H1 (cell line): Measurements from ENCODE around the gene MPPED1. TPM values are rescaled to one million over a fixed set of nuclear protein-coding genes. Genes with fewer than 3 reads are reported as not detected.

Experiments used
- CTCF ChIA-PET: fragments of 300-600 bp; sonication (Branson Sonifier 250); formaldehyde crosslinking; loops from one replicate; lab custom pipeline; 2021; ENCODE audit not compliant: partially characterized antibody; lab: Charles Lee
- POLR2A ChIA-PET: fragments of 300-600 bp; sonication (Branson Sonifier 250); formaldehyde crosslinking; loops from one replicate; lab custom pipeline; 2021; ENCODE audit warnings: inconsistent platforms; ENCODE audit not compliant: partially characterized antibody; lab: Charles Lee
- DNase-seq, 2 experiments: peaks; one replicate each; pipeline versions ENCODE4 v3.0.0 to v3.0.0-alpha.2; 2010 to 2022; ENCODE audit warnings: low spot score in 2 of 2, low read depth in 1 of 2, mixed read lengths in 1 of 2
- FAIRE-seq: peaks from 2 replicates; lab custom pipeline; 2011; peaks lifted over from hg19 to GRCh38; lab: Jason Lieb, UNC
- H2AFZ ChIP-seq: 2 replicates; pipeline ENCODE4 v1.8.1; 2012; ENCODE audit warnings: low read length, inconsistent platforms
- H2AK5ac ChIP-seq: 2 replicates; pipeline ENCODE4 v1.6.1; 2013; ENCODE audit warnings: low read depth, low read length
- H2BK120ac ChIP-seq: replicated peaks from 2 replicates; pipeline ENCODE3; 2013; ENCODE audit warnings: low read depth, low read length, inconsistent platforms
- H2BK12ac ChIP-seq: 2 replicates; pipeline ENCODE4 v1.6.1; 2013; ENCODE audit warnings: low read depth, low read length
- H2BK15ac ChIP-seq: 2 replicates; pipeline ENCODE4 v1.6.1; 2013; ENCODE audit warnings: low read length
- H2BK20ac ChIP-seq: 2 replicates; pipeline ENCODE4 v1.6.1; 2013; ENCODE audit warnings: low read length
- H2BK5ac ChIP-seq: 2 replicates; pipeline ENCODE4 v1.6.1; 2013; ENCODE audit warnings: low read depth, low read length
- H3K14ac ChIP-seq: 2 replicates; pipeline ENCODE4 v1.6.1; 2013; ENCODE audit warnings: inconsistent platforms; ENCODE audit not compliant: insufficient read length
- H3K18ac ChIP-seq: 2 replicates; pipeline ENCODE4 v1.6.1; 2013; ENCODE audit warnings: low read length; ENCODE audit errors: extremely low read depth
- H3K23ac ChIP-seq: 2 replicates; pipeline ENCODE4 v1.6.1; 2013; ENCODE audit warnings: inconsistent platforms; ENCODE audit not compliant: insufficient read length
- H3K23me2 ChIP-seq: 2 replicates; pipeline ENCODE4 v1.6.1; 2013; ENCODE audit warnings: low read depth, low read length
- H3K27ac ChIP-seq: 2 replicates; pipeline ENCODE4 v1.6.1; 2011; ENCODE audit warnings: low read depth, low read length, inconsistent platforms
- H3K27me3 ChIP-seq, 4 experiments: replicated peaks in 1 of 4; 1 replicate in 1 of 4; 2 replicates in 3 of 4; pipeline versions ENCODE4 v1.6.1 to v1.8.1; 2011 to 2013; ENCODE audit warnings: low read length in 3 of 4, mild to moderate bottlenecking in 3 of 4, inconsistent platforms in 2 of 4, mixed read lengths in 2 of 4, moderate library complexity in 1 of 4; ENCODE audit not compliant: control insufficient read depth in 3 of 4, insufficient read depth in 3 of 4; ENCODE audit errors: extremely low read depth in 1 of 4
- H3K36me3 ChIP-seq, 4 experiments: 2 replicates each; pipeline versions ENCODE4 v1.6.1 to v1.8.1; 2011 to 2013; ENCODE audit warnings: mild to moderate bottlenecking in 4 of 4, low read length in 3 of 4, moderate library complexity in 2 of 4, control low read depth in 1 of 4, inconsistent platforms in 1 of 4; ENCODE audit not compliant: insufficient read depth in 4 of 4, control insufficient read depth in 2 of 4
- H3K4ac ChIP-seq: replicated peaks from 2 replicates; pipeline ENCODE3; 2013; ENCODE audit warnings: low read length, low read depth, mixed read lengths, inconsistent platforms; ENCODE audit not compliant: insufficient read length
- H3K4me1 ChIP-seq, 4 experiments: replicated peaks in 1 of 4; 1 replicate in 1 of 4; 2 replicates in 3 of 4; pipeline versions ENCODE4 v1.6.1 to v1.8.1; 2011 to 2013; ENCODE audit warnings: low read length in 3 of 4, inconsistent platforms in 2 of 4, mixed read lengths in 1 of 4; ENCODE audit not compliant: insufficient read depth in 4 of 4, control insufficient read depth in 3 of 4
- H3K4me2 ChIP-seq, 2 experiments: 2 replicates each; pipeline versions ENCODE4 v1.6.1 to v1.8.1; 2011 to 2013; ENCODE audit warnings: low read depth in 2 of 2, low read length in 2 of 2, control low read depth in 1 of 2, inconsistent platforms in 1 of 2, mild to moderate bottlenecking in 1 of 2; ENCODE audit not compliant: insufficient read depth in 1 of 2
- H3K4me3 ChIP-seq, 4 experiments: fragments of 200-600, 300-600 bp in 1 of 4; sonication (generic), shearing (Covaris generic), sonication (Bioruptor Twin) in 1 of 4; 2 replicates each; pipeline versions ENCODE4 v1.5.1 to v1.8.1; 2011 to 2016; ENCODE audit warnings: low read length in 4 of 4, low read depth in 3 of 4, control low read depth in 2 of 4, inconsistent platforms in 2 of 4, mild to moderate bottlenecking in 2 of 4, mixed read lengths in 1 of 4, moderate library complexity in 1 of 4; ENCODE audit not compliant: insufficient read depth in 2 of 4; ENCODE audit errors: extremely low read depth in 1 of 4
- H3K56ac ChIP-seq: replicated peaks from 2 replicates; pipeline ENCODE3; 2013; ENCODE audit warnings: low read depth, mild to moderate bottlenecking, mixed read lengths, low read length, inconsistent platforms; ENCODE audit not compliant: insufficient read length
- H3K79me1 ChIP-seq: 2 replicates; pipeline ENCODE4 v1.6.1; 2013; ENCODE audit warnings: low read depth, low read length, control low read depth
- H3K79me2 ChIP-seq, 2 experiments: 2 replicates each; pipeline versions ENCODE4 v1.6.1 to v1.8.1; 2012 to 2013; ENCODE audit warnings: low read length in 2 of 2, mild to moderate bottlenecking in 2 of 2, inconsistent platforms in 1 of 2; ENCODE audit not compliant: insufficient read depth in 2 of 2, control insufficient read depth in 1 of 2
- H3K9ac ChIP-seq, 4 experiments: replicated peaks in 1 of 4; 1 replicate in 1 of 4; 2 replicates in 3 of 4; pipeline versions ENCODE4 v1.6.1 to v1.8.1; 2011 to 2013; ENCODE audit warnings: low read depth in 3 of 4, low read length in 3 of 4, control low read depth in 2 of 4, mild to moderate bottlenecking in 2 of 4, moderate library complexity in 2 of 4, inconsistent platforms in 1 of 4; ENCODE audit errors: extremely low read depth in 1 of 4
- H3K9me3 ChIP-seq, 2 experiments: 2 replicates each; pipeline versions ENCODE4 v1.6.1 to v1.8.1; 2012 to 2013; ENCODE audit warnings: mild to moderate bottlenecking in 2 of 2, moderate library complexity in 2 of 2, control low read depth in 1 of 2, inconsistent platforms in 1 of 2, low read depth in 1 of 2, low read length in 1 of 2, mixed read lengths in 1 of 2; ENCODE audit not compliant: insufficient read depth in 2 of 2
- H4K20me1 ChIP-seq, 2 experiments: replicated peaks in 1 of 2; 2 replicates each; pipeline versions ENCODE3 to v1.8.1; 2011 to 2013; ENCODE audit warnings: inconsistent platforms in 2 of 2, low read length in 2 of 2, mild to moderate bottlenecking in 1 of 2; ENCODE audit not compliant: insufficient read depth in 2 of 2, control insufficient read depth in 1 of 2
- H4K5ac ChIP-seq: 2 replicates; pipeline ENCODE4 v1.6.1; 2013; ENCODE audit warnings: low read length, low read depth, mixed read lengths, inconsistent platforms; ENCODE audit not compliant: insufficient read length
- H4K8ac ChIP-seq: 2 replicates; pipeline ENCODE4 v1.8.0; 2013; ENCODE audit warnings: mild to moderate bottlenecking, moderate library complexity, low read length, inconsistent platforms; ENCODE audit not compliant: insufficient read depth; ENCODE audit errors: extremely low read depth
- H4K91ac ChIP-seq: replicated peaks from 2 replicates; pipeline ENCODE3; 2013; ENCODE audit warnings: low read length, mixed read lengths, inconsistent platforms; ENCODE audit not compliant: insufficient read length
- ASH2L ChIP-seq: fragments of 200-600, 300-600 bp; sonication (generic); IDR thresholded peaks from one replicate; pipeline ENCODE4 v1.7.1; 2017; ENCODE audit warnings: low read length
- CHD2 ChIP-seq: IDR thresholded peaks from 2 replicates; pipeline ENCODE4 v1.6.1; 2012; ENCODE audit warnings: low read length, improper control_type of control experiment
- FOSL1 ChIP-seq: IDR thresholded peaks from 2 replicates; pipeline ENCODE4 v1.6.1; 2011; ENCODE audit warnings: mild to moderate bottlenecking, low read depth, low read length, moderate library complexity; ENCODE audit not compliant: insufficient read depth
- KDM5A ChIP-seq: fragments of 200-600 bp; IDR thresholded peaks from 2 replicates; pipeline ENCODE4 v1.7.1; 2012; ENCODE audit warnings: mild to moderate bottlenecking, low read length, inconsistent platforms, mixed read lengths
- WGBS, 2 experiments: shearing (Covaris generic) in 1 of 2; methylation state at CpG; one replicate each; pipeline versions ENCODE4 v1.1.6 to v1.1.7; 2013 to 2015; ENCODE audit warnings: low lambda C conversion rate in 2 of 2, mixed read lengths in 2 of 2, inconsistent platforms in 1 of 2, low coverage in 1 of 2, missing lambda C conversion rate in 1 of 2; ENCODE audit not compliant: insufficient replicate concordance in 2 of 2, insufficient coverage in 1 of 2, insufficient read length in 1 of 2; ENCODE audit errors: extremely low coverage in 1 of 2, missing lambda C conversion rate in 1 of 2; 5-methylcytosine and 5-hydroxymethylcytosine counted together
- polyA plus RNA-seq, 7 experiments: library from polyadenylated mRNA; depleted of rRNA in 3 of 7; stranded (reverse) in 5 of 7; unstranded in 2 of 7; fragments of >200 nt in 5 of 7; fragments of 200-250 nt in 2 of 7; gene quantifications; 1 replicate in 5 of 7; 2 replicates in 1 of 7; 4 replicates in 1 of 7; pipeline versions ENCODE4 v1.2.1 to v1.2.3, GENCODE V29; 2011 to 2013; ENCODE audit warnings: missing spikeins in 2 of 7, mixed read lengths in 2 of 7
- total RNA-seq: library from RNA; stranded (reverse); fragmentation: NEBNext Ultra II Directional; extraction: Animal tissue kit (Norgen Biotek cat#: 25700); gene quantifications from 2 replicates; pipeline ENCODE4 v1.2.1, GENCODE V29; 2021
- TF ChIP-seq, protein P1 (sequence below), 3 experiments: IDR thresholded peaks; 1 replicate in 2 of 3; 2 replicates in 1 of 3; pipeline versions ENCODE4 v1.5.1 to v1.6.1; 2011; ENCODE audit warnings: low read length in 3 of 3, mild to moderate bottlenecking in 3 of 3, inconsistent platforms in 2 of 3, low read depth in 1 of 3, moderate library complexity in 1 of 3; ENCODE audit not compliant: insufficient read depth in 1 of 3; ENCODE audit errors: control extremely low read depth in 1 of 3

MPPED1 gene
- total and polyA plus RNA-seq, 2 of the 8 experiments (the other 6 are each of a cell fraction or from before 2014, with no cell fraction given): 0.29 to 0.37 TPM

DNA sequence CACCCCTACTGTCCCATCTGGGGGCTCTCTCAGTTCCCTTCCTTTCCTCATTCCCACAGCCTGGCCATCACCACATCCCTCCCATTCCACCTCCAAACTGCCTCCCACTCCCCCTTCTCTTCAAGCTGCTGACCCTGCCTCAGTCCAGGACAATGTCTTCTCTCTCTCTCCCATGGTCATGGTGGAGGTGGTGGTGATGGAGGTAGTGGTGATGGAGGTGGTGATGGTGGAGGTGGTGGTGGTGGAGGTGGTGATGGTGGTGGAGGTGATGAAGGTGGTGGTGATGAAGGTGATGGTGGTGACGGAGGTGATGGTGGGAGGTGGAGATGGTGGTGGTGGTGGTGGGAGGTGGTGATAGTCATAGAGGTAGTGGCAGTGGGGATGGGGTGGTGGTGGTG lies 87.0 kb downstream of the MPPED1 start:
- no peak overlapping the region for H2BK12ac ChIP-seq
- H3K36me3 ChIP-seq: no peaks in the 10 kb centered on the region
- no peak overlapping the region for H2AK5ac ChIP-seq
- no peak overlapping the region for H4K91ac ChIP-seq
- H2BK15ac ChIP-seq: no peak overlapping the region
- peaks cover 8 to 23% of the 10 kb centered on the region in 2 experiments; a peak in 2 of 4 replicates for H3K9me3 ChIP-seq
- no peak overlapping the region for H4K8ac ChIP-seq
- no peaks in the 10 kb centered on the region for H3K79me1 ChIP-seq
- H4K5ac ChIP-seq: no peak overlapping the region
- ChIA-PET CTCF (no interaction called here), POLR2A (no interaction called here)
- no peak overlapping the region for H3K56ac ChIP-seq
- no peak overlapping the region for H3K14ac ChIP-seq
- H3K4me3 ChIP-seq: no peak overlapping the region
- H3K23ac ChIP-seq: no peak overlapping the region
- H3K4me2 ChIP-seq: no peak overlapping the region
- H2AFZ ChIP-seq: no peak overlapping the region
- H3K4ac ChIP-seq: no peak overlapping the region
- no peak overlapping the region for H2BK5ac ChIP-seq
- no peaks in the 10 kb centered on the region for H4K20me1 ChIP-seq
- DNase-seq (no peak), FAIRE-seq (no peak)
- no peaks in the 10 kb centered on the region for H3K4me1 ChIP-seq
- H3K23me2 ChIP-seq: peaks cover 26% of the 10 kb centered on the region; the same call in 1 of the 2 replicates
- no peak overlapping the region for H3K9ac ChIP-seq
- no peak overlapping the region for H3K27ac ChIP-seq
- TF ChIP-seq FOSL1: no peak
- TF ChIP-seq CHD2: no peak
- TF ChIP-seq, protein P1, sequence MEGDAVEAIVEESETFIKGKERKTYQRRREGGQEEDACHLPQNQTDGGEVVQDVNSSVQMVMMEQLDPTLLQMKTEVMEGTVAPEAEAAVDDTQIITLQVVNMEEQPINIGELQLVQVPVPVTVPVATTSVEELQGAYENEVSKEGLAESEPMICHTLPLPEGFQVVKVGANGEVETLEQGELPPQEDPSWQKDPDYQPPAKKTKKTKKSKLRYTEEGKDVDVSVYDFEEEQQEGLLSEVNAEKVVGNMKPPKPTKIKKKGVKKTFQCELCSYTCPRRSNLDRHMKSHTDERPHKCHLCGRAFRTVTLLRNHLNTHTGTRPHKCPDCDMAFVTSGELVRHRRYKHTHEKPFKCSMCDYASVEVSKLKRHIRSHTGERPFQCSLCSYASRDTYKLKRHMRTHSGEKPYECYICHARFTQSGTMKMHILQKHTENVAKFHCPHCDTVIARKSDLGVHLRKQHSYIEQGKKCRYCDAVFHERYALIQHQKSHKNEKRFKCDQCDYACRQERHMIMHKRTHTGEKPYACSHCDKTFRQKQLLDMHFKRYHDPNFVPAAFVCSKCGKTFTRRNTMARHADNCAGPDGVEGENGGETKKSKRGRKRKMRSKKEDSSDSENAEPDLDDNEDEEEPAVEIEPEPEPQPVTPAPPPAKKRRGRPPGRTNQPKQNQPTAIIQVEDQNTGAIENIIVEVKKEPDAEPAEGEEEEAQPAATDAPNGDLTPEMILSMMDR (IDR thresholded peaks at IDR 0.05; ENCODE audit: control extremely low read depth in 1 of 3, insufficient read depth in 1 of 3, low read depth in 1 of 3, low read length in 3 of 3): no peak
- no peak for TF ChIP-seq KDM5A
- no peak for TF ChIP-seq ASH2L
- no peaks in the 10 kb centered on the region for H3K79me2 ChIP-seq
- H2BK20ac ChIP-seq: no peak overlapping the region
- H3K27me3 ChIP-seq: no peaks in the 10 kb centered on the region
- H2BK120ac ChIP-seq: no peak overlapping the region
- no CpG with 5 or more reads among the region's 1 CpG for WGBS, 2 experiments
- H3K18ac ChIP-seq: no peak overlapping the region
